Coronary artery (tissue), 2 donors: ENCODE results near the gene PPM1H.

Experiments
- DNase-seq: peaks from one replicate; pipeline ENCODE4 v3.0.0-alpha.2; 2017; ENCODE audit warnings: low spot score
- H3K27ac ChIP-seq, 2 donors: fragments of 200-600 bp; sonication (generic); one replicate each; pipeline ENCODE4 v1.5.1; 2016 to 2019
- H3K4me3 ChIP-seq: fragments of 200-600 bp; sonication (generic); 2 replicates; pipeline ENCODE4 v1.5.1; 2016; ENCODE audit warnings: mild to moderate bottlenecking, moderate library complexity
- CTCF ChIP-seq: fragments of 200-600 bp; sonication (generic); IDR thresholded peaks from one replicate; pipeline ENCODE4 v1.5.1; 2019; ENCODE audit warnings: antibody characterized with exemption

The PPM1H gene

GRCh38 chr12:62839869-62840660 lies 94.9 kb downstream of the PPM1H start:
- no peak for DNase-seq
- Histone ChIP-seq H3K27ac (no peak overlapping the region), H3K4me3 (no peak overlapping the region)
- TF ChIP-seq CTCF, result no peak

GRCh38 chr12:62834971-62835547 lies 99.9 kb downstream of the PPM1H start:
- H3K27ac ChIP-seq, result peak overlapping the region in 1 of 2 donors; percentile 41
- no peak for DNase-seq
- H3K4me3 ChIP-seq, result peak overlapping the region; percentile 21
- TF ChIP-seq CTCF, result no peak

- Histone ChIP-seq H3K4me3 (peak overlapping the region; percentile 21), H3K27ac (peak overlapping the region in 1 of 2 donors; percentile 41)
- no peak for TF ChIP-seq CTCF
- no peak for DNase-seq
Observed at GRCh38 chr12:62834406-62834805, 100.5 kb downstream of the PPM1H start.

GRCh38 chr12:62833634-62834033 lies 101.3 kb downstream of the PPM1H start:
- TF ChIP-seq CTCF, result no peak
- DNase-seq, result no peak
- no peak overlapping the region for H3K4me3 ChIP-seq

GRCh38 chr12:62832558-62832957 lies 102.4 kb downstream of the PPM1H start:
- DNase-seq, result no peak
- Histone ChIP-seq H3K4me3 (no peak overlapping the region), H3K27ac (no peak overlapping the region)
- no peak for TF ChIP-seq CTCF

More at GRCh38 chr12:62833634-62834033, 101.3 kb downstream of the PPM1H start:
- H3K27ac ChIP-seq, result no peak overlapping the region

GRCh38 chr12:62832027-62832426 lies 102.9 kb downstream of the PPM1H start:
- DNase-seq, result no peak
- no peak overlapping the region for H3K27ac ChIP-seq
- H3K4me3 ChIP-seq, result no peak overlapping the region
- no peak for TF ChIP-seq CTCF

GRCh38 chr12:62827855-62828254 lies 107.1 kb downstream of the PPM1H start:
- DNase-seq, result no peak
- Histone ChIP-seq H3K4me3 (no peak overlapping the region), H3K27ac (no peak overlapping the region)
- TF ChIP-seq CTCF, result no peak
